Measurements from ENCODE around the gene SLC35G6.
"Not testable (repeated sequence)": the region's sequence is repeated elsewhere in the genome, so short reads cannot be mapped to it uniquely, and the experiment has no call there.

Gene SLC35G6

DNA sequence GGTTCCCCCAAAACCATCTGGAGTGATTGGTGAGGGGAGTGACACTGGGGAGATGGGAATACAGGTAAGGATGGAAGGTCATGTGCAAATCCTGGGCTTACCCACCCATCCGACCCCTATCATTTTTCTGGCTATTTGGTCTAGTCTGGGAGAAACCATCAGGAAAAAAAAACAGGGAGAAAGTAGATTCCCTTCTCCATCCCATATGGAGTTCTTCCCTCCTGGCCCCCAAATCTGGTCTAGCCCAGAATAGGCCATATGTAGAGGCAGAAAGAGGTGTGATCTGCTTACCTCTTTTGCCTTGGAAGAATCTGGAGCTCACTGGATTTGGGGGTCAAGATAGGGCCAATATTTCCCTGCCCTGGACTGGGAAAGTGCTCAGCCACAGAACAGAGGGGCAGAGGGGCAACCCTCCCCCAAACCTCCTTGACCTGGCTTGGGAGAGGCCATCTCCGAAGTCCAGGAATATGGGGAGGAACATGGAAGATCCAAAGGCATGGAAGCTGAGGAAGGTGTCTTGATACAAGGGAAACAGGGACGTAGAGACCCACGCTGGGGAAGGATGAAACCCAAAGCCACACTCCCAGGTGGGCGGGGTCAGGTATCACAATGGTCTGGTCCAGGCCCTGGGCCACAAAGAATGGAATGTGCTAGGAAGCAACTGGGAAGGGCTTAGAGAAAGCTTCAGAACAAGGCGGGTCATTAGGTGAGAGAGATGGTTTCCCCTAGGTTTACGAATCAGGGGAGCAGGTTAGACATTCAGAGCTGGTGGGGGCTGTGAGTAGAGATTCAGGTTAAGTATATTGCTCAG lies 20.2 kb upstream of the SLC35G6 start:
- no peak for DNase-seq

DNA sequence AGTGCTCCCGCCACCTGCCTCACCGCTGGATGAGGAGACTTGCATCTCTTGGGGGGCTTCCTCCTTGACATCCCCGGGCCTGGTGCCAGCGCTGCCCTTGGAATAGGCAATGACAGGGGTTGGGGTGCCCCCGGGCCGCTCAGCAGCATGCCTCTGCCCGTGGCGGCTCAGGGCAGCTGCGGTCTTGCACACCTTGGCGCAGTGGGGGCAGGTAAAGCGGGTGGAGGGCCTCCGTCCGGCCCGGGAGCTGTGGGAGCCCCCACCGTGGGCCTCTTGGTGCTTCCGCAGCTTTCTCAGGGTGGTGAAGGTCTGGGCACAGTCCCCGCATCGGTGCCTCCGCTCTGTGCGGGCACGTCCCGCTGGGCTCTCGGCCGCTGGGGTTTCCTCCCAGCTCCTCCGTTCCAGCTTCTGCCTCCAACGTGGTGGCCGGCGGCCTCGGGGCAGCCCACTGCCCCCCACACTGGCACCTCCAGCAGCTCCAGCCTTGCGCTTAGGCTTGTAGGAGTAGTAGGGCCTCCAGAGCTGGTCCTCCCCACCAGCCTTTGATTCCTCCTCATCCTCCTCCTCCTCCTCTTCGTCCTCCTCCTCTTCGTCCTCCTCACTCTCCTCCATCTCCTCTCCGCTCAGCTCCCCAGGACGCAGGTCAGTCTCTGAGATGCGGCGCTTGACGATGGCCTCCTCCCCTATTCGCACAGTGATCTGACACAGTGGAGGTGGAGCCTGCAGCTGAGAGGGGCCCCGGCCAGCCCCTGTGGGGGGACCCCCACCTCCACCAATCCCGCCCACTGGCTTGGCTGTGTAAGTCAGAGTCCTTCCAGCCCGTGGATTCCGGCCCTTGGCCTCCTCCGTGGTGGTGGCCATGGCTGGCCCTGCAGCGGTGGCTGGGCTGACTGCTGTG lies 18.5 kb upstream of the SLC35G6 start:
- no peak for DNase-seq

DNA sequence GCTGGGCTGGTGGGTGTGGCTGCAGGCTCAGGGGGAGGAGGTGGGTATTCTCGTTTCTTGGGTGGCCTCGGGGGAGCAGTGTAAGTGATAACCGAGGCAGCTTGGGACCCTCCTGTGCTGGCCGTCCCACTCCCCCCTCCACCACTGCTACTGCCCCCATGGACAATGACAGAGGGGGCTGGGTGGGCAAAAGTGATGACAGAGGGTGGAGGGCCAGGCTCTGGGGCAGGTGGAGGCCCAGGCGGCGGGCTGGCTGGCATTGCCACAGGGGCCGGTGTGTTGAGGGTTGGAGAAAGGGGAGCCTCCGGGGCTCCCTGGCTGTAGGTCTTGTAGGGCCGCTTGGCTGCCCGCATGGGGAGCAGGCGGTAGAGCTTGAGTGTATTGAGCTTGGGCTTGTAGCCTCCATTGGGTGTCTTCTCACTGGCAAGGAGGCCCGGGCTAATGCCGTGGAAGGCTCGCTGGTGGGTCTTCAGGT lies 17.8 kb upstream of the SLC35G6 start:
- no peak for DNase-seq

DNA sequence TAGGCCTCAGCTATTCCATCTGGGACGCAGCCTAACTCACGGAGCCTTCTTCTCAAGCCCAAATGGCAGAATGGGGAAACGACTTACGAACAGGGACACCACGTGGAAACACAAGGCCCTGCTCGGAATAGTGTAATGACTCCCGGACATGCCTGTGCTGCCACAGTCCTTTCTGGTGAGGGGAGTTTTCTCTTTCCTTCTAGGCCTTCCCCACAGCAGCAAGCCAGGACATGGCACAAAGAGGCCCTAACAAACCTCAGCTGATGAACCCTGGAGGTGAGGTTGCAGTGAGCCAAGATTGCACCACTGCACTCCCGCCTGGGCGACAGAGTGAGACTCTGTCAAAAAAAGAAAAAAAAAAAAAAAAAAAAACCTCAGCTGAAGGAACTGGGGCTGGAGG lies 17.2 kb upstream of the SLC35G6 start:
- DNase-seq = no peak

DNA sequence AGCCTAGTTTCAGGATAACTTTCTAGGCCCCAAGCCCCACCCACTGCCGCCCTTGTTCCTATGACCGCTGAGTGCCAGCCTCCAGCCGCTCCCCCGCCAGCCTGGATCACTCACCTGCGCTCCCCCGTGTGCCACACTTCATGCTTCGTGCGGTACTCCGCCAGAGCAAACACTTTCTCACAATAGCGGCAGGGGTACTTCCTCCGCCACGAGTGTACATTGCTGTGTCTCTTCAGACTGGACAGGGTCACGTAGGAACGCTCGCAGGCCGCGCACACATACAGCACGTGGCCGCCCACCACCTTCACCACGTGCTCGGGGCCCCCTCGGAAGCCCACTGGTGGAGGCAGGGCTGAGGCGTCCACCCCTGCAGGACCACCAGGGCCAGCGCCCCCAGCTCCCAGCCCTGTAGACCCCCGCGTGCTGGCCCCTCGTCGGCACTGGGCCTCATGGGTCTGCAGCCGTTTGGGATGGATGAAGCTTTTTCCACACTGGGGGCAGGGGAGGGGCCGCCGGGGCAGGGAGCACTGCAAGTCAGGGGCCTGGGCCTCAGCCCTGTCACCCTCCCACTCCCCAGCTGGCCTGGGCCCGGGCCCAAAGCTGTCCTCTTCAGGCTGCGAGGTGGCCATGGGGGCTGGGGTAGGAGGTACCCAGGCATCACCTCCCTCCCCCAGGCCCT lies 15.5 kb upstream of the SLC35G6 start:
- DNase-seq = no peak

DNA sequence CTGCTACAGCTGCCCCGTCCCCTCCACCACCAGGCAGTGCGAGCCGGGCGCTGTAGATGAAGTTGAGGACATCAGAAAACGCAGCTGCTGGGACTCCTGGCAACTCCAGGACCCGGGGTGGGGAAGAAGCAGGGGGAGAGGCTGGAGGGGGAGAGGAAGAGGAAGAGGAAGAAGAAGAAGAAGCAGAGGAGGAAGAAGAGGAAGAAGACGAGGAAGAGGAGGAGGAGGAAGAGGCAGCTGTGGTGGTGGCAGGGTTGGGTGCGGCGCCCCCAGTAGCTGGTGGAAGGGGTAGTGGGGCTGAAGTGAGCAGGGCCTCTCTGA lies 15.0 kb upstream of the SLC35G6 start:
- DNase-seq = no peak

DNA sequence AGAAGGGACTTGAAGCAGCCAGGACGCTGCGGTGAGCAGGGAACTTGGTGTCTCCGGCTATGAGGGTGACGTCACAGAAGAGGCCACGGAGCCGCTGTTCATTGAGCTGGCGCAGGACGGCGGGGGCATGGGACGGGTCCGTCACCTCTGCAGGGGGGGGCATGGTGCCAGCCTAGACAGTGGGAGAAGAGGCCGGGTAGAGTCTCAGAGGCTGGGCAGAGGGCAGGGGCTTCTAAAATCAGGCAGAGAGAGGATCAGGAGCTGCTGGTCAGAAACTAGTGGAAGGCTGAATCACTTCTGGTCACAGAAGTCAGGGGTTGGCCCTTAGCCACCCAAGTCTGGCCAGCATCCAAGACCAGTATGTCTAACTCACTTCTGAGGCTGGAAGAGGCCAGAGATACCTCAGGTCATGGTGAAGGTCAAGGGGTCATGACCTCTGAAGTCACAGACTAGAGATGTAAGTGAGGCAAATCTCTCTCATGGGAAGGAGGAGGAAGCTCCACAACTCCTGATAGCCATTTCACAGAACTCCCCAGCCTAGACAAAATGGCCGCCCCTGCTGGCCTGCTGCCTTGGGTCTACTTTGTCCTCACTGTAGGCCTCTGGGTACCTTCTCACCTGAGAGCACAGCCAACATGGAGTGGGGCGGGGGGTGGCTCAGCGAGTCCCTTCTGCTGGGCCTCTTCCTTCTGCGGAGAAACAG lies 14.5 kb upstream of the SLC35G6 start:
- no peak for DNase-seq

DNA sequence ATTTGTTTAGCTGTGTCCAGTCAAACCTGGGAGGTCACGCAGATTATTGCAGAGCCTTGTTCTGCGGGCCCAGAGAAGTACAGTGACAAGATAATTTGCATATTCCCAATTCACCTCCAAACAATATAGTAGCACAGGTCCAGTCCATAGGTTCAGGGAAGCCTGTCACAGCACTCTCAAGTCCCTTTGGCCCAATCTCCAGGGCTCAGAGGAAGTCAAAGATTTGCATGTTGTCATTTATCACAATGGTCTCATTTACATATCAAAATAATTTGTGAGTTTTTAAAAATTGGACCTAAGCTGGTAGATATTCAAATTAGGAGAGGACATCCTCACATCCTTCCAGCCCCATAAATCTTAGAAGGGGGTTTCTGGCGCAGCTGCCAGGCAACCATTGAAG lies 13.7 kb upstream of the SLC35G6 start:
- DNase-seq = no peak

DNA sequence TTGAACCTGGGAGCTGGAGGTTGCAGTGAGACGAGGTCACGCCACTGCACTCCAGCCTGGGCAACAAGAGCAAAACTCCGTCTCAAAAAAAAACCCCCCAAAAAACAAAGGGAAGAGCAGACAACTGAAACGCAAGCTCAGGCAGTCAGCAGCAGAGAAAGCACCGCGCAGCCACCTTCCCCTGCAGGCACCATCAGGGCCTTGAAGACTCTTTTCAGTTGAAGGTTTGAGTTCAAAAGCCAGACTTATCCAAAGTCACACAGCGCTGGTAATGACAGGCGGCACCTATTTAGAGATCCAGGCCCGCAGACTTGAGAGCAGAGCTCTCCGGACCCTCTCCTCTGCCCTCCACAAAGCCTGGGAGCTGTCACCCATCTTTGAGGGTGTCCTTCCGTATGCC lies 13.0 kb upstream of the SLC35G6 start:
- no peak for DNase-seq

DNA sequence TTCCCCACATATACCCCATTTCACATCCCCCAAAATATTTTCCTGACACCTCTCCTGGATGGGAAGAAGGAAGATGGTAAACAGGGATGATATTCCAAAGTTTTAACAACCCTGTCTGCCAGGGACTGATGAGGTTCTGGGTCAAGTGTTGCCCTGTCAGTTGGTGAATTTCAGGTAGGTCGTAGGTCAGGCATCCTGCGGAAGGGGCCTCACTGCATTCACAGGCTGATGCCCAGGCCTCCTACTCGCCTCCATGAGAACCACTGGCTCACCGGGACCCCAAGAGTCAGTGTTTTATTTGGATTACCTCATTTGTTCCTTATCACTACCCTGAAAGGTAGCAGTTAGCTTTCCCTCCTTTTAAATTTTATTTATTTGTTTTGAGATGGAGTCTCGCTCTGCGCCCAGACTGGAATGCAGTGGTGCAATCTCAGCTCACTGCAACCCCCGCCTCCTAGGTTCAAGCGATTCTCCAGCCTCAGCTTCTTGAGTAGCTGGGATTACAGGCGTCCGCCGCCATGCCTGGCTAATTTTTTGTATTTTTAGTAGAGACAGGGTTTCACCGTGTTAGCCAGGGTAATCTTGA lies 12.3 kb upstream of the SLC35G6 start:
- DNase-seq = no peak

DNA sequence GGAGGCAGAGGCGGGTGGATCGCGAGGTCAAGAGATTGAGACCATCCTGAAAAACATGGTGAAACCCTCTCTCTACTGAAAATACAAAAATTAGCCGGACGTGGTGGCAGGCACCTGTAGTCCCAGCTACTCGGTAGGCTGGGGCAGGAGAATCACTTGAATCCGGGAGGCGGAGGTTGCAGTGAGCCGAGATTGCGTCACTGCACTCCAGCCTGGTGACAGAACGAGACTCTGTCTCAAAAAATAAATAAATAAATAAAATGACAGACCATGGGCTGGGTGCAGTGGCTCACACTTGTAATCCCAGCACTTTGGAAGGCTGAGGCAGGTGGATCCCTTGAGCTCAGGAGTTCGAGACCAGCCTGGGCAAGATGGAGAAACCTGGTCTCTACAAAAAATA lies 11.4 kb upstream of the SLC35G6 start:
- not testable (repeated sequence) for DNase-seq

DNA sequence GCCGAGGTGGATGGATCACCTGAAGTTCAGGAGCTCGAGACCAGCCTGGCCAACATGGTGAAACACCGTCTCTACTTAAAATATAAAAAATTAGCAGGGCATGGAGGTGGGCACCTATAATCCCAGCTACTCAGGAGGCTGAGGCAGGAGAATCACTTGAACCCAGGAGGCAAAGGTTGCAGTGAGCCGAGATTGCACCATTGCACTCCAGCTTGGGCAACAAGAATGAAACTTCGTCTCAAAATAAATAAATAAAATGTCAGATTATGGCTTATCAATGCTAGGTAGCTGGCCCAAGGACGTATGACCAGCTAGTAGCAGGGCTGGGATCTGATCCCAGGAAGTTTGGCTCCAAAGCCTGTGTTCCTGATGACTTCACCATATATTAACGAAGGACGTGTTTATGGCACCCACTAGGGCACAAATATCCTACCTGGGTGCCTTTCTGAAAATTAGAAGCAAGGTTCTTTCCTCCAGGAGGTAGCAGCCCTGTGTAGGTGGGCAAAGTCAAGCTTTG lies 10.7 kb upstream of the SLC35G6 start:
- DNase-seq = not testable (repeated sequence)

DNA sequence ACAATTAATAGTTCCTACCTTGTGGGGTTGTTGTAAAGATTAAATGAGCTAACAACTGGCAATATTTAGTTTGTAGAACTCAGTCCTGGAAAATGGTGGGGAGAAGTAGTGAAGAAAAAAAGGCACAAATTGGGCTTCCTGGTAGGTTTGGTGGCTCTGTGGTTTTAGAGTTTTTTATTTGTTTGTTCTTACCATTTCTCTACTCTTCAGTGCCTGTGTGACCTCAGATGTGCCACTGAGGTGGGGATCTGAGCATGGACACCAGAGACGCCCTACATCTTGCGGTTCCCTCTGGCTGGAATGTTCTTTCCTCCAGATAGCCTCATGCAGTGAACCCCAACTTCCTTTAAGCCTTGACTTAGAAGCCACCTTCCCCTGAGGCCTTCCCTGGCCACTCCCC lies 9.5 kb upstream of the SLC35G6 start:
- DNase-seq = no peak

DNA sequence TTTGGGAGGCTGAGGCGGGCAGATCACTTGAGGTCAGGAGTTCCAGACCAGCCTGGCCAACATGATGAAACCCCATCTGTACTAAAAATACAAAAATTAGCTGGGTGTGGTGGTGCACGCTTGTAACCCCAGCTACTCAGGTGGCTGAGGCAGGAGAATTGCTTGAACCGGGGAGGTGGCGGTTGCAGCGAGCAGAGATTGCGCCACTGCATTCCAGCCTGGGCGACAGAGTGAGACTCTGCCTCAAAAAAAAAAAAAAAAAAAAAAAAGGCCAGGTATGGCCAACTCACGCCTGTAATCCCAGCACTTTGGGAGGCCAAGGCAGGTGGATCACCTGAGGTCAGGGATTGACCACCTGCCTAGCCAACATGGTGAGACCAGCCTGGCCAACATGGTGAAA lies 6.5 kb upstream of the SLC35G6 start:
- not testable (repeated sequence) for DNase-seq

DNA sequence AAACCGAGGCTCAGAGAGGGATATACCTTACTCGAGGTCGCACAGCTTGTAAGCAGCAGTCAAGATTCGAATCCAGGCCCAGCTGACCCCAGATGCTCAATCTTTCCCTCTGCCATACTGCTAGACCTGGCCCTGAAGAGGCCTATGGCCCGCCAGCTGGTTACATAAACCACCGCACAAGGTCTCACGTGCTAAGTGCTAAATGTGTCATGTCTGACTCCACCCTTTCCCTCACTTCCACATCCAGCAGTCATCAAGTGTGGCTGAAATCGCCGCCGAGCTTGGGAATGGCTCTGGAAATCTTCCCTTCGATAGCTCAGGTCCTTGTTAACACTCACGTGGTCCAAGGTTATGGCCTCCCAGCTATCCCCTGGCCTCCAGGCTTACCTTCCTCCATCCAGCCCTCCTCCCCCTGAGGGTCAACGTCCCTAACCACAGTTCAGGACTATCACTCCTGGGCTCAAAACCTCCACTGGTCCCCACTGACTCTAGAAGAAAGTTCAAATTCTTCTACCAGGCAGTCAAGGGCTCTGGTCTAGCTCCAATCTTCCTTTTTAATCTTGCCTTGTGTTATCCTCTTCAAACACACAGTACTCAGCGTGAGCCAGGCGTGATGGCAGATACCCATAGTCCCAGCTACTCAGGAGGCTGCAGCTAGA lies 5.4 kb upstream of the SLC35G6 start:
- DNase-seq = no peak

DNA sequence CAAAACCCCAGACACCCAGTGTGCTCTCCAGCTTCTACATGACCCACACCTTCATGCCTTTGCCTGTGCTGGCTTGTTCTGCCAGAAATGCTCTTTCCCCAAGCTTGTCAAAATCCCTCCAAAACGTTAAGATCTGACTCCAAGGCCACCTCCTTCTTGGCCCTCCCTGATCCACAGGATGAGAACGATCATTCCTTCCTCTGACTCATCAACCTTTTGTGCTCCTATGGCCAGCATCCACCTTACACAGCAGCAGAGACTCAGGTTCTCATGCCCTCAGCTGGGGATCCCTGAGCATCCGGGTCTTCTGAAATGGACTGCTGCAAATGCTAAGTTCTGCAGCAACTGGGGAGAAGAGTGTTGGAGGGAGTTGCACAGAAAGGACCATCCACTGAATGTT lies 4.8 kb upstream of the SLC35G6 start:
- no peak for DNase-seq

DNA sequence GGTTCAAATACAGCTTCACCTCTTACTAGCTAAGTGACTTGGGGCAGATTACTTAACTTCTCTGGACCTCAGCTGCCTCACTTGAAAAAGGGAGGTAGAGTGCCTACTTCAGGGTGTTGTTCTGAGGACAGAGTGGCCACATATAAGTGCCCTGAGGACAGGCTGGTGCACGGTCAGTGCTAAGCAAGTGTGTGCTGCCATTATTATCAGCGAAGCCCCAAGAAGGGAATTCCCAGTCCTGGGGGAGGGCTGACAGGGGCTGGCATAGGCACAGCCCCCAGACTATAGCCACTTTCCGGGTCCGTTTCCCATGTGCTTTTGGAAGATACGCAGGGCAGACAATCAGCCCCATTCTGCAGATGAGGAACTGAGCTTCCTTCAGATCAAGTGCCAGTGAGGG lies 4.3 kb upstream of the SLC35G6 start:
- no peak for DNase-seq

DNA sequence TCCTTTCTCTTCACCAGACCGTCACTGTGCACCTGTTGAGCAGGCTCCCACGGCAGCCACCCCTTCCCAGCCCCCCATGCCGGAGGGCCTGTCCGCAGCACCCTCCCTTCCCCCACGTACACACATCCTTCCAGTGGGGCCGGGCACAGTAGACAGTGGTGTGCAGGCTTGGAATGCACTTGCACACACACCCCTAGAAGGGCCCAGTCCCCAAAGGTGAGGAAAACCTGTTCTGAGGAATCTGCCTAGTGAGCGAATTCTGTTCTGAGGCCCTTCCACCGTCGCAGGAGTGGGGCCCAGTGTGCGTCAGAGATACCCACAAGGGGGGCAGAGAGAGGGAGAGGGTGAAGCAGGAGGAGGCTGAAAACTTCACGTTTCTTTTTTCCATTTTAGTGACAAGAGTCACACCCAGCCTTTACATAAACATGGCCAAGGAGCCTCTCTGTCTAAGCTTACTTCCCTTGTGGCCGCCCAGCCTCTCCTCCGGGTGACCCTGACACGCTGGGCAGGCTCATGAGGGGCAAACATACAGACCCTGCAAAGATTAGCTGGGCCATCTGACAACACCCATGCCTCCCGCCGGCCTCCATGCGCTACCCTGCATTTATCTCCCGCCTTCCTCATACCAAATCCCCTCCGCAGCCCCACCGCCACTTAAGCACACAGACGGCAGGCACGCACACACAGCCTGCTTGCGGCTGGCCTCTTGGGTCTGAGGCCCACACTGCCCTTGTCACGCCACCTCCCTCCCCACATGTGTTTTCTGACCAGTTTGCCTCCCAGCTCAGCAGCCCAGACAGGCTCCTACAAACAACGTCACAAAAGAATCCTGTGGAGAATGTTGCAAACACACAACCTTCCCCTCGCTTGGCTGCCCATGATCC lies 3.6 kb upstream of the SLC35G6 start:
- peak; percentile 55 for DNase-seq

DNA sequence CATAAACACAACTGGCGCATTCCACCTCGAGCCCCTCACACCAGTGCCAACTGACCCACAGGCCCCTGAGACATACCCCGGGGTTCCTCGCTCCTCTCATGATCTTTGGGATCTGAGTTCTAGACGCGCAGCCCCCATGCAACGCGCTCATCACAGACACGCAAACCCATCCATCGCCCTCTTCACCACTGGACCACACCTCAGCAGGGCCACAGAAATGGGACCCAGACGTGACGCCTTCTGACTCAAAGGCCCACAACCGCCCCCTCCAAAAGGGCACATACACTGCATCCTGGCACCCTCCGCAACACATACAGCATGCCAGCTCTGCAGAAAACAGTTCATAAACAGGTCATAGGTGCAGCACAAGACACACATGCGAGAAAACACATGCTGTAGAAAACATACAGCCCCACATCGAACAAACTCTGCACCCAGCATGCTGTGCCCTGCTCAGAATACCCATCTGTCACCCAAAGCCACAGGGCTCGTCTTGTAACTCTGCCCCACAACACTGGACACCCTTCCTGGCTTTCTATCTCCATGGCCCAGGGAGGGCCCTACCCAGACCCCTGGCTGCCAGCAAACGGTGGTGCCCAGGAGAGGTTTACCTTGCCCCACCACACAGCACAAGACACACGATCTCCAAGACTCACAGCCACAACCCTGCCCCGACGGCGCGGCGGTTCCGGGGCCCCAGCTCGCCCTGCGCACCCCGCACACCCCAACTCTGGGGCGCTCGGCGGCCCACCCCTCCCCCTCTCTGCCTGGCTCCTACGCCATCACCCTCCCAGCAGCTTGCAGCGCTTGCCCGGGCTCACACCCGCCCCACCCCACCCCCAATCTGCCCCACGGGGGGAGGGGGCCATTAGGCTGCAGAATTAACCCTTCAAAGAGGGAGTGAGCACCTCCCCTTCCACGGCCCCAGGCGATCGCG lies 2.7 kb upstream of the SLC35G6 start:
- peak; percentile 59 for DNase-seq
